K562 (cell line): ENCODE measurements around the gene GTF2A1. TPM values are rescaled to one million over a fixed set of nuclear protein-coding genes. Genes with fewer than 3 reads are reported as not detected.

Experiments
- ATAC-seq: fragments of 200-7000 bp; cut with Tn5 transposase; 3 replicates; pipeline ENCODE4 v1.9.1; 2020; ENCODE audit warnings: moderate library complexity
- BruUV-seq: library from RNA; stranded (reverse); fragments of 400-500 nt; replicated peaks from 2 replicates; lab custom pipeline; 2021; lab: Mats Ljungman, UMichigan
- CTCF ChIA-PET: fragments of 300-600 bp; formaldehyde crosslinking; extraction: SDS; loops from one replicate; lab custom pipeline; 2021; ENCODE audit warnings: low intra/inter-chr PET ratio; lab: Yijun Ruan, JAX
- POLR2A ChIA-PET: fragments of 300-600, 350-650 bp; sonication (Branson Sonifier 250); formaldehyde crosslinking; extraction: SDS; loops from one replicate; lab custom pipeline; 2021; ENCODE audit warnings: antibody characterized with exemption, inconsistent platforms; lab: Yijun Ruan, JAX
- DNase-seq, 4 experiments: peaks; one replicate each; pipeline versions ENCODE4 v3.0.0 to v3.0.0-alpha.2; 2011 to 2018; ENCODE audit warnings: low spot score in 3 of 4, mixed read lengths in 3 of 4; ENCODE audit errors: extremely low read depth in 1 of 4
- FAIRE-seq: peaks from 2 replicates; lab custom pipeline; 2011; peaks lifted over from hg19 to GRCh38; lab: Jason Lieb, UNC
- H2AFZ ChIP-seq: 2 replicates; pipeline ENCODE4 v1.6.0; 2011; ENCODE audit warnings: low read depth, low read length, control low read depth, inconsistent platforms
- H3K27ac ChIP-seq: fragments of 200-600 bp; 3 replicates; pipeline ENCODE4 v1.8.0; 2011; ENCODE audit warnings: low read depth, mild to moderate bottlenecking, control low read depth, inconsistent platforms, low read length, moderate library complexity, mixed read lengths; ENCODE audit errors: extremely low read depth
- H3K27me3 ChIP-seq, 2 experiments: fragments of 300-600 bp in 1 of 2; 2 replicates in 1 of 2; 3 replicates in 1 of 2; pipeline versions ENCODE4 v1.6.0 to v1.8.0; 2011; ENCODE audit warnings: inconsistent platforms in 2 of 2, low read length in 2 of 2, mild to moderate bottlenecking in 1 of 2, mixed read lengths in 1 of 2, moderate library complexity in 1 of 2; ENCODE audit not compliant: control insufficient read depth in 2 of 2, insufficient read depth in 2 of 2
- H3K36me3 ChIP-seq: fragments of 300-600 bp; 3 replicates; pipeline ENCODE4 v1.8.0; 2011; ENCODE audit warnings: mild to moderate bottlenecking, low read length, inconsistent platforms; ENCODE audit not compliant: control insufficient read depth, insufficient read depth
- H3K4me1 ChIP-seq, 2 experiments: fragments of 200-600 bp in 1 of 2; replicated peaks in 1 of 2; 2 replicates in 1 of 2; 3 replicates in 1 of 2; pipeline versions ENCODE4 v1.5.1 to v1.8.0; 2011; ENCODE audit warnings: inconsistent platforms in 2 of 2, low read length in 2 of 2, mild to moderate bottlenecking in 1 of 2, mixed read lengths in 1 of 2, moderate library complexity in 1 of 2; ENCODE audit not compliant: control insufficient read depth in 2 of 2, insufficient read depth in 2 of 2
- H3K4me2 ChIP-seq: 2 replicates; pipeline ENCODE4 v1.6.1; 2011; ENCODE audit warnings: low read length, control low read depth, inconsistent platforms, mixed read lengths; ENCODE audit not compliant: insufficient read depth
- H3K4me3 ChIP-seq: fragments of 200-600 bp; sonication (generic), shearing (Covaris generic); 2 replicates; pipeline ENCODE4 v1.5.1; 2016; ENCODE audit warnings: control low read depth, inconsistent platforms
- H3K79me2 ChIP-seq: fragments of 200-600 bp; 3 replicates; pipeline ENCODE4 v1.8.0; 2011; ENCODE audit warnings: low read length, inconsistent platforms; ENCODE audit not compliant: control insufficient read depth, insufficient read depth
- H3K9ac ChIP-seq, 2 experiments: 2 replicates each; pipeline versions ENCODE4 v1.6.0 to v1.6.1; 2011; ENCODE audit warnings: low read depth in 2 of 2, low read length in 2 of 2, control low read depth in 1 of 2, inconsistent platforms in 1 of 2, mild to moderate bottlenecking in 1 of 2, mixed read lengths in 1 of 2; ENCODE audit not compliant: insufficient read depth in 1 of 2
- H3K9me1 ChIP-seq: one replicate; pipeline ENCODE4 v1.6.0; 2011; ENCODE audit warnings: inconsistent platforms, mild to moderate bottlenecking, low read length, moderate library complexity; ENCODE audit not compliant: control insufficient read depth, insufficient read depth
- H3K9me3 ChIP-seq: replicated peaks from 2 replicates; pipeline ENCODE4 v1.5.1; 2011; ENCODE audit warnings: low read depth, low read length, inconsistent platforms; ENCODE audit not compliant: control insufficient read depth, insufficient read depth
- H4K20me1 ChIP-seq: replicated peaks from 2 replicates; pipeline ENCODE4 v1.6.1; 2011; ENCODE audit warnings: low read length, inconsistent platforms, mixed read lengths; ENCODE audit not compliant: control insufficient read depth, insufficient read depth
- CHD2 ChIP-seq: IDR thresholded peaks from 2 replicates; pipeline ENCODE4 v1.6.1; 2011; ENCODE audit warnings: low read depth, low read length
- HLTF ChIP-seq: fragments of 450-650 bp; IDR thresholded peaks from 2 replicates; pipeline ENCODE4 v1.6.1; 2016
- HMBOX1 ChIP-seq: sonication (generic); IDR thresholded peaks from 2 replicates; pipeline ENCODE4 v1.6.1; 2016
- HSF4 ChIP-seq: fragments of 250-450 bp; sonication (Bioruptor Pico); IDR thresholded peaks from 2 replicates; pipeline ENCODE4 v2.1.2; 2022; ENCODE audit warnings: mild to moderate bottlenecking, moderate library complexity, borderline replicate concordance
- SPI1 ChIP-seq: IDR thresholded peaks from 2 replicates; pipeline ENCODE4 v1.6.1; 2011; ENCODE audit warnings: low read depth, low read length, control low read depth, borderline replicate concordance
- ZFX ChIP-seq: sonication (generic); formaldehyde crosslinking; IDR thresholded peaks from 2 replicates; pipeline ENCODE4 v1.8.0; 2022; ENCODE audit warnings: mild to moderate bottlenecking, missing genetic modification reagents, moderate library complexity
- ZNF316 ChIP-seq: fragments of 450-650 bp; IDR thresholded peaks from 2 replicates; pipeline ENCODE4 v1.6.1; 2016
- WGBS: fragments of 100-300 bp; shearing (Covaris generic); methylation state at CpG from one replicate; pipeline ENCODE4 v1.1.6; 2016; ENCODE audit warnings: low coverage, mixed read lengths; ENCODE audit not compliant: insufficient coverage; ENCODE audit errors: missing lambda C conversion rate; 5-methylcytosine and 5-hydroxymethylcytosine counted together
- in situ Hi-C: fragments of 300-500 bp; cut with MboI; formaldehyde crosslinking; loops from 4 replicates; pipeline ENCODE4 v1.15.0; 2018; ENCODE audit warnings: inconsistent platforms, mixed read lengths
- intact Hi-C: fragments of 100-400 bp; cut with micrococcal nuclease; formaldehyde crosslinking; loops from 2 replicates; pipeline ENCODE4 v1.14.2; 2022
- polyA plus RNA-seq, 8 experiments: library from polyadenylated mRNA; depleted of rRNA in 4 of 8; stranded (reverse) in 5 of 8; unstranded in 3 of 8; fragments of >200 nt; fragmentation: Nextera tagmentation in 2 of 8; fragmentation: Illumina TruSeq in 1 of 8; extraction: Ambion mirVana in 2 of 8; extraction: Trizol in 1 of 8; gene quantifications; 2 replicates each; pipeline versions ENCODE4 v1.2.1 to v1.2.3, GENCODE V29; 2011 to 2014; ENCODE audit warnings: inconsistent platforms in 1 of 8, missing spikeins in 1 of 8
- total RNA-seq, 7 experiments: library from RNA; depleted of rRNA in 6 of 7; stranded (reverse); fragments of >200 nt in 6 of 7; fragmentation: Illumina TruSeq in 2 of 7; extraction: Trizol in 2 of 7; gene quantifications; 2 replicates each; pipeline versions ENCODE4 v1.2.1 to v1.2.3, GENCODE V29; 2011 to 2021; ENCODE audit warnings: low replicate concordance in 1 of 7
- TF ChIP-seq, protein P1 (sequence below): fragments of 250-450 bp; sonication (Bioruptor Pico); IDR thresholded peaks from 2 replicates; pipeline ENCODE4 v1.5.0; 2020; ENCODE audit warnings: mild to moderate bottlenecking, borderline replicate concordance

Gene GTF2A1
- total and polyA plus RNA-seq, 9 of the 15 experiments (the other 6 are each of a cell fraction or from before 2014, with no cell fraction given): 3.4 to 22.8 (median 14.7) TPM

GRCh38 chr14:81209167-81209836, 11.5 kb downstream of the GTF2A1 start:
- BruUV-seq: TSS peak; percentile 80

More at GRCh38 chr14:81209167-81209836, 11.5 kb downstream of the GTF2A1 start:
- Histone ChIP-seq H4K20me1 (no peaks in the 10 kb centered on the region), H3K9me3 (no peaks in the 10 kb centered on the region), H3K4me2 (no peak overlapping the region), H3K79me2 (peaks cover 72% of the 10 kb centered on the region), H3K27me3 (no peaks in the 10 kb centered on the region)
- WGBS: 74% methylated on average over 8 of the region's 8 CpGs
- TF ChIP-seq HLTF: no peak
- TF ChIP-seq SPI1: peak; percentile 20; the same call in 1 of the 2 replicates
- peak; percentile 35; the same call in 1 of the 2 replicates for TF ChIP-seq ZNF316
- no peak for TF ChIP-seq HMBOX1
- 0 out of 2 replicates have a peak, but pooled peaks have one; percentile 16 for TF ChIP-seq ZFX (CRISPR knock-in tag)
- TF ChIP-seq, protein P1, sequence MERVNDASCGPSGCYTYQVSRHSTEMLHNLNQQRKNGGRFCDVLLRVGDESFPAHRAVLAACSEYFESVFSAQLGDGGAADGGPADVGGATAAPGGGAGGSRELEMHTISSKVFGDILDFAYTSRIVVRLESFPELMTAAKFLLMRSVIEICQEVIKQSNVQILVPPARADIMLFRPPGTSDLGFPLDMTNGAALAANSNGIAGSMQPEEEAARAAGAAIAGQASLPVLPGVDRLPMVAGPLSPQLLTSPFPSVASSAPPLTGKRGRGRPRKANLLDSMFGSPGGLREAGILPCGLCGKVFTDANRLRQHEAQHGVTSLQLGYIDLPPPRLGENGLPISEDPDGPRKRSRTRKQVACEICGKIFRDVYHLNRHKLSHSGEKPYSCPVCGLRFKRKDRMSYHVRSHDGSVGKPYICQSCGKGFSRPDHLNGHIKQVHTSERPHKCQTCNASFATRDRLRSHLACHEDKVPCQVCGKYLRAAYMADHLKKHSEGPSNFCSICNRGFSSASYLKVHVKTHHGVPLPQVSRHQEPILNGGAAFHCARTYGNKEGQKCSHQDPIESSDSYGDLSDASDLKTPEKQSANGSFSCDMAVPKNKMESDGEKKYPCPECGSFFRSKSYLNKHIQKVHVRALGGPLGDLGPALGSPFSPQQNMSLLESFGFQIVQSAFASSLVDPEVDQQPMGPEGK (CRISPR knock-in tag): no peak
- TF ChIP-seq HSF4: no peak
- TF ChIP-seq CHD2: 0 out of 2 replicates have a peak, but pooled peaks have one; percentile 24
- TF ChIP-seq, all 486 proteins: peak for 4
- no peak overlapping the region for H3K4me3 ChIP-seq
- in situ Hi-C loops: no loop called here
- intact Hi-C loops: no loop called here
- ChIA-PET POLR2A (interaction anchor here (1.2 kb wide), 2 partner anchors 10 to 11 kb away, joined by 3 read pairs; no protein-coding TSS in a partner anchor), CTCF (no interaction called here)
- FAIRE-seq (no peak), DNase-seq (no peak), ATAC-seq (no peak)
- no peaks in the 10 kb centered on the region for H3K9me1 ChIP-seq
- no peak overlapping the region for H2AFZ ChIP-seq
- no peak overlapping the region for H3K27ac ChIP-seq
- H3K36me3 ChIP-seq: peaks cover 81% of the 10 kb centered on the region
- no peak overlapping the region for H3K9ac ChIP-seq
- H3K4me1 ChIP-seq: no peaks in the 10 kb centered on the region; a peak in 2 of 5 replicates
